ENCODE data around the gene LHPP. TPM values are rescaled to one million over a fixed set of nuclear protein-coding genes. Genes with fewer than 3 reads are reported as not detected.

The LHPP gene
- total and polyA plus RNA-seq, 2 experiments from 2014 or later, result 27.4 to 40.2 TPM

DNA sequence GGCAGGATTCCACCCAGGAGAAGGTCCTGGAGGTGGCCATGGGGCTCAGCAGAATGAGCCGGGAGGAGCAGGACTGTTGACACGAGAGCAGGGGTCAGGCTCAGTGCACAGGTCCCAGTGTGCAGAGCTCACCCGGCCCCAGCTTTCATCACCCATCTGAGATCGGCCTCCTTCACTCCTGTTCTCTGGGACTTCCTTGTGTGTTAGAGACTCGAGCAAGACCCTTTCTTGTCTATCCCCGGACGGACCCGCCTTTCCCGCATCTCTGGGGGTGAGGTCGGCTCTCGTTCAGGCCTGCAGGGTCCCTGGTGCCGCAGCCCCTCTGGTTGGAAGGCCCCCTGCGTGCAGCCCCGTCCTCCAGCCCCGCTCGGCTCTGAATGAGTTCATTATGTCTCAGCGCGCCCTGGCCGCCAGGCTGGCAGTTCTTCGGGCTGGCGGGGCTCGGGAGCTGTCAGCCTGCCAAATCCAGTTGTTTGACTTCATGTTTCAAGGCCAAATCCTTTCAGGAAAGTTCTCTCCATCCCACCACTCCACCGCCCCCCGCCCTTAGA, 127.9 kb downstream of the LHPP start:
- Mint-ChIP-seq H3K4me1 (no peaks in the 10 kb centered on the region; the same call in 2 of the 3 replicates), H3K9me3 (no peaks in the 10 kb centered on the region; the same call in 2 of the 3 replicates), H3K27me3 (ENCODE audit: insufficient read depth, low read depth, poor library complexity) (peaks cover 4% of the 10 kb centered on the region), H3K27ac (no peak overlapping the region), H3K36me3 (ENCODE audit: low read depth) (no peaks in the 10 kb centered on the region; the same call in 2 of the 3 replicates), H3K4me3 (no peak overlapping the region)
- Histone ChIP-seq H3K4me1 (ENCODE audit: insufficient read depth) (no peaks in the 10 kb centered on the region), H3K27me3 (ENCODE audit: insufficient read depth) (no peaks in the 10 kb centered on the region), H3K4me2 (no peak overlapping the region), H2AFZ (no peak overlapping the region), H3K27ac (ENCODE audit: low read depth) (no peak overlapping the region), H4K20me1 (replicated peaks; ENCODE audit: insufficient read depth) (no peaks in the 10 kb centered on the region), H3K9me2 (ENCODE audit: insufficient read depth) (no peaks in the 10 kb centered on the region), H3K4me3 (no peak overlapping the region), H3K79me2 (replicated peaks; ENCODE audit: insufficient read depth) (no peaks in the 10 kb centered on the region), H3F3A (replicated peaks; ENCODE audit: low read depth) (no peaks in the 10 kb centered on the region), H3K36me3 (ENCODE audit: insufficient read depth) (no peaks in the 10 kb centered on the region)
- ATAC-seq (no peak; the same call in 2 of the 3 replicates), DNase-seq (ENCODE audit: low spot score) (no peak)
- TF ChIP-seq ZNF331 (CRISPR knock-in tag; IDR thresholded peaks at IDR 0.05; ENCODE audit: low read depth) (no peak), POLR2AphosphoS5 (IDR thresholded peaks at IDR 0.05; ENCODE audit: low read depth) (no peak), ZNF114 (CRISPR knock-in tag; IDR thresholded peaks at IDR 0.05) (no peak)

DNA sequence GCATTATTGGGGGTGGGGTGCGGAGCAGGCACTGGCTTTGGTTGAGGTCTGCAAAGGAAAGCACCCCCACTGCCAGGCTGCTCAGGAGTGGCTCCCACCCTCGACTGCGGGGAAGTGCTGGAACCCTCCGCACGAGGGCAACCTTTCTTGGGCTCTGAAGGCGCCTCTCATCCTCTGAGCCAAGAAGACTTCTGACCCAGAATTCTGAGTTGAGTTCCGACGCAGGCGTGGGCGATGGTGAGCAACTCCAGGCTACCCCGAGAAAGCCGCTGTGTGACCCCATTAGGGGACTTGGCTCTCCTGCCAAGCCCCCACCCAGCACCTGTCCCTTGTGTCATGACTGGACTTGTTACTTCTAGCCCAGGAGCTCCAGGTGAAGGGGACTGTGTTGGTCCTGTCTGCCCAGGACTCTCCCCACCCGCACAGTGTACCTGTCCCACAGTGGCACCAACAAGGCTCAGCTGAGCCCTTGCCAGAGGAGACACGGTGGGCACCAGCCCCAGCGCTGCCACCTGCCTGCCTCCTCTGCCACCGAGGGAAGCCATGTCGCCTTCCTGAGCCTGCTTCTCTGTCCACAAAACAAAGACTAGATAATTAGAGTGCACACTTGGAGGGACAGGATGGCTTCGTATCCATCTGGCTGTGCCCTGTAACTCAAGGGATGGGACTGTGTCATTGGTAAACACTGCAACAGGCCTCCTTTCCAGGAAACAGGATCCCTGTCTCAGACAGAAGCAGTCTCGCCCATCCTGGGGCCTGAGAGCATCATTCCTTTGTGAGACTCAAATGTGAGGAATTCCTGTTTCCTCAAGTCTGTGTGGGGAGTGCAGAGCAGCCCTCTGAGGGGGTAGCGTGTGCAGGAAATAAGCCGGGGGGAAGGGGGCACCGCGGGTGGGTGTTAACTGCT, 128.8 kb downstream of the LHPP start:
- Mint-ChIP-seq H3K4me3 (no peak overlapping the region), H3K9me3 (no peaks in the 10 kb centered on the region; the same call in 2 of the 3 replicates), H3K36me3 (ENCODE audit: low read depth) (no peaks in the 10 kb centered on the region; the same call in 2 of the 3 replicates), H3K27ac (no peak overlapping the region), H3K27me3 (ENCODE audit: insufficient read depth, low read depth, poor library complexity) (peaks cover 4% of the 10 kb centered on the region), H3K4me1 (no peaks in the 10 kb centered on the region; the same call in 2 of the 3 replicates)
- Histone ChIP-seq H3K27me3 (ENCODE audit: insufficient read depth) (no peaks in the 10 kb centered on the region), H3K27ac (ENCODE audit: low read depth) (no peak overlapping the region), H3K4me1 (ENCODE audit: insufficient read depth) (no peaks in the 10 kb centered on the region), H3K79me2 (replicated peaks; ENCODE audit: insufficient read depth) (no peaks in the 10 kb centered on the region), H4K20me1 (replicated peaks; ENCODE audit: insufficient read depth) (no peaks in the 10 kb centered on the region), H3K9me2 (ENCODE audit: insufficient read depth) (no peaks in the 10 kb centered on the region), H2AFZ (no peak overlapping the region), H3F3A (replicated peaks; ENCODE audit: low read depth) (no peaks in the 10 kb centered on the region), H3K36me3 (ENCODE audit: insufficient read depth) (no peaks in the 10 kb centered on the region), H3K4me2 (no peak overlapping the region), H3K4me3 (no peak overlapping the region)
- no peak for TF ChIP-seq ZNF331 (CRISPR knock-in tag; IDR thresholded peaks at IDR 0.05; ENCODE audit: low read depth)
- no peak for TF ChIP-seq EZH2 (IDR thresholded peaks at IDR 0.05; ENCODE audit: low read depth, unreplicated experiment)
- TF ChIP-seq, protein P1, sequence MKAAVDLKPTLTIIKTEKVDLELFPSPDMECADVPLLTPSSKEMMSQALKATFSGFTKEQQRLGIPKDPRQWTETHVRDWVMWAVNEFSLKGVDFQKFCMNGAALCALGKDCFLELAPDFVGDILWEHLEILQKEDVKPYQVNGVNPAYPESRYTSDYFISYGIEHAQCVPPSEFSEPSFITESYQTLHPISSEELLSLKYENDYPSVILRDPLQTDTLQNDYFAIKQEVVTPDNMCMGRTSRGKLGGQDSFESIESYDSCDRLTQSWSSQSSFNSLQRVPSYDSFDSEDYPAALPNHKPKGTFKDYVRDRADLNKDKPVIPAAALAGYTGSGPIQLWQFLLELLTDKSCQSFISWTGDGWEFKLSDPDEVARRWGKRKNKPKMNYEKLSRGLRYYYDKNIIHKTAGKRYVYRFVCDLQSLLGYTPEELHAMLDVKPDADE (IDR thresholded peaks at IDR 0.05), result no peak
- TF ChIP-seq STAT1 (IDR thresholded peaks at IDR 0.05; ENCODE audit: unreplicated experiment), result no peak
- TF ChIP-seq JUNB (IDR thresholded peaks at IDR 0.05; ENCODE audit: unreplicated experiment), result no peak
- TF ChIP-seq CTCF (conservative IDR thresholded peaks at IDR 0.05; ENCODE audit: low read depth in 2 of 2), result no peak
- no peak for TF ChIP-seq CREB1 (CRISPR knock-in tag; IDR thresholded peaks at IDR 0.05; ENCODE audit: low read depth)
- no peak for TF ChIP-seq EZH2phosphoT487 (IDR thresholded peaks at IDR 0.05; ENCODE audit: unreplicated experiment)
- TF ChIP-seq ZNF114 (CRISPR knock-in tag; IDR thresholded peaks at IDR 0.05), result no peak
- DNase-seq (ENCODE audit: low spot score), result no peak
- no peak for ATAC-seq

Measured in GM23338 (cell line).